Small intestine (tissue), 7 donors: ENCODE results near the gene RNF225. TPM values are rescaled to one million over a fixed set of nuclear protein-coding genes. Genes with fewer than 3 reads are reported as not detected.

Source experiments
- DNase-seq, 2 donors: peaks; one replicate each; pipeline versions ENCODE4 v3.0.0 to v3.0.0-alpha.2; 2013
- FAIRE-seq: peaks from 2 replicates; lab custom pipeline; 2012; peaks lifted over from hg19 to GRCh38; lab: Jason Lieb, UNC
- H3K27ac ChIP-seq, 3 donors: one replicate each; pipeline ENCODE4 v1.5.1; 2013; ENCODE audit warnings: low read length in 2 of 3, mild to moderate bottlenecking in 2 of 3, control low read depth in 1 of 3, inconsistent platforms in 1 of 3, low read depth in 1 of 3, moderate library complexity in 1 of 3
- H3K27me3 ChIP-seq, 3 donors: one replicate each; pipeline ENCODE4 v1.6.1; 2013; ENCODE audit warnings: low read length in 3 of 3, inconsistent platforms in 1 of 3; ENCODE audit not compliant: control insufficient read depth in 3 of 3, insufficient read depth in 3 of 3
- H3K36me3 ChIP-seq, 3 donors: one replicate each; pipeline ENCODE4 v1.6.1; 2013; ENCODE audit warnings: low read length in 3 of 3, inconsistent platforms in 1 of 3, low read depth in 1 of 3, mild to moderate bottlenecking in 1 of 3, moderate library complexity in 1 of 3; ENCODE audit not compliant: control insufficient read depth in 3 of 3, insufficient read depth in 2 of 3
- H3K4me1 ChIP-seq, 3 donors: one replicate each; pipeline ENCODE4 v1.6.1; 2013; ENCODE audit warnings: low read length in 2 of 3, inconsistent platforms in 1 of 3, low read depth in 1 of 3, mild to moderate bottlenecking in 1 of 3, moderate library complexity in 1 of 3; ENCODE audit not compliant: control insufficient read depth in 3 of 3, insufficient read depth in 2 of 3
- H3K4me3 ChIP-seq, 3 donors: one replicate each; pipeline ENCODE4 v1.5.1; 2013; ENCODE audit warnings: low read length in 3 of 3, control low read depth in 1 of 3, inconsistent platforms in 1 of 3, low read depth in 1 of 3, mild to moderate bottlenecking in 1 of 3, moderate library complexity in 1 of 3
- H3K9me3 ChIP-seq, 2 donors: one replicate each; pipeline ENCODE4 v1.6.1; 2013; ENCODE audit warnings: low read depth in 1 of 2, low read length in 1 of 2; ENCODE audit not compliant: control insufficient read depth in 2 of 2, insufficient read depth in 1 of 2
- WGBS, 3 donors: extraction: QIAGEN DNeasy Blood & Tissue Kit; methylation state at CpG; one replicate each; pipeline ENCODE4 v1.1.7; 2013; 5-methylcytosine and 5-hydroxymethylcytosine counted together
- polyA plus RNA-seq, 4 donors: library from polyadenylated mRNA; stranded (reverse) in 3 of 4; unstranded in 1 of 4; fragments of 200-250 nt in 3 of 4; fragments of 120-200 nt in 1 of 4; gene quantifications; one replicate each; pipeline versions ENCODE4 v1.2.1 to v1.2.3, GENCODE V29; 2013
- donor health status: healthy with polysubstance abuse.
- donor health status: control.
- donor health status: control.
- donor health status: Bipolar disorder and iron deficiency.
- donor health status: healthy.

The RNF225 gene
- polyA plus RNA-seq, 4 donors = not detected

DNA sequence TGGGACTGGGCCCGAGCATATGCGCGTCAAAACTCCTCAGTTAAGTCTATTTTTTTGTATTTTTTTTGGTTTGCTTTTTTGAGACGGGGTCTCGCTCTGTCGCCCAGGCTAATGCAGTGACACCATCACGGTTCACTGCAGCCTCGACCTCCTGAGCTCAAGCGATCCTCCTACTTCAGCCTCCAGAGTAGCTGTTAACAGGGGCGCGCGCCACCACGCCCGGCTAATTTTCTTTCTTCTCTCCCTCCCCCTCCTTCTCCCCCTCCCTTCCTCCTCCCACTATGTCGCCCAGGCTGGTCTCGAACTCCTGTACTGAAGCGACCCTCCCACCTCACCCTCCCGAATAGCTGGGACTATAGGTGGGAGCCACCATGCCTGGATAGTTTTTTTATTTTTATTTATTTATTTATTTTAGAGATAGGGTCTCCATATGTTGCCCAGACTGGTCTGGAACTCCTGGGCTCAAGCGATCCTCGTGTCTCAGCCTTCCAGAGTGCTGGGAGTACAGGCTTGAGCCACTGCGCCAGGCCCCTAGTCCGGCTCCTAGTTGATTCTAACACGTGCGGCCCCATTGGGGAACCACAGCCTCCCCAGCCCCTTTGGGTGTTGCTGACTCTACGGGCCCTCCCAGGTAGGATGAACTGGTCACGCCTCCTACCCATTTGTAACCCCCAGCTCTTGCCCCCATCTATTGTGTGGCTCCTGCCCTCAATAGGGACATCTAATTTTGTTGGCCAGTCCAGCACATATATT lies 13.8 kb upstream of the RNF225 start:
- Histone ChIP-seq H3K27me3 (no peaks in the 10 kb centered on the region), H3K27ac (peak overlapping the region; percentile 36 to 88 (median 65)), H3K9me3 (no peaks in the 10 kb centered on the region), H3K4me1 (peaks cover 0 to 34% (median 4%) of the 10 kb centered on the region in 3 donors), H3K36me3 (peaks cover 0 to 15% (median 0%) of the 10 kb centered on the region in 3 donors), H3K4me3 (peak overlapping the region; percentile 31 to 64 (median 58))
- DNase-seq (no peak), FAIRE-seq (no peak)
- 22 to 29% (median 23%) methylated on average over 26 of the region's 26 CpGs for WGBS, 3 donors

DNA sequence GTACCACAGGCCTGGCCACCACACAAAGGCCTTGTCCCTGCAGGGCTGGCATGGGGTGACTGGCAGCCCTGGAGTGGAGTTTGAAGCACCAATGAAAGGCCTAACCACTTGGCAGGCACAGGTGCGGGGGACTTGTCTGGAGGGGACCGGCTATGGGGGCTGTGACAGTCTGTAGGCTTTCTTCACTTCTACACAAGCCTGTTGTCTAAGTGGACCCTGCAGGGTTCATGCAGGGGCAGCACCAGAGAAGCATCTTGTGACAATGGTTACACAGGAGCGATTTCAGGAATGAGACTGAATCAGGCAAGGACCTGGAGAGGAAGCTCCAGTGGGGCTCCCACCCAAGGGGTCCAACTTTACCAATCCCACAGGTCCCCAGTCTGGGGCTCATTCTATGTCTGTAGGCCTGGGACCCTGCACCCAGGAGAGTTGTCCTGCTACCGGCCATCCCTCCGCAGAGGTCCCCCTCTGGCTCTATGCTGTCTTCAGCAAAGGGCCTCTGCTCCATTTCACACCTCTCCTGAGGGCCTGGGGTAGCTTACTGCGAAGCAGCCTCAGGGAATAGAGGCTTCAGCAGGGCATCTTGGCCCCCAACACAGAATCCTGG lies 12.4 kb upstream of the RNF225 start:
- no peak overlapping the region for H3K4me3 ChIP-seq
- H3K27ac ChIP-seq = no peak overlapping the region
- WGBS, 3 donors = 92 to 96% (median 93%) methylated on average over 6 of the region's 6 CpGs
- no peaks in the 10 kb centered on the region for H3K9me3 ChIP-seq
- no peak for DNase-seq
- no peak for FAIRE-seq
- H3K36me3 ChIP-seq = peaks cover 0 to 11% (median 0%) of the 10 kb centered on the region in 3 donors
- peaks cover under 1 to 39% (median 8%) of the 10 kb centered on the region in 3 donors for H3K4me1 ChIP-seq
- H3K27me3 ChIP-seq = no peaks in the 10 kb centered on the region

DNA sequence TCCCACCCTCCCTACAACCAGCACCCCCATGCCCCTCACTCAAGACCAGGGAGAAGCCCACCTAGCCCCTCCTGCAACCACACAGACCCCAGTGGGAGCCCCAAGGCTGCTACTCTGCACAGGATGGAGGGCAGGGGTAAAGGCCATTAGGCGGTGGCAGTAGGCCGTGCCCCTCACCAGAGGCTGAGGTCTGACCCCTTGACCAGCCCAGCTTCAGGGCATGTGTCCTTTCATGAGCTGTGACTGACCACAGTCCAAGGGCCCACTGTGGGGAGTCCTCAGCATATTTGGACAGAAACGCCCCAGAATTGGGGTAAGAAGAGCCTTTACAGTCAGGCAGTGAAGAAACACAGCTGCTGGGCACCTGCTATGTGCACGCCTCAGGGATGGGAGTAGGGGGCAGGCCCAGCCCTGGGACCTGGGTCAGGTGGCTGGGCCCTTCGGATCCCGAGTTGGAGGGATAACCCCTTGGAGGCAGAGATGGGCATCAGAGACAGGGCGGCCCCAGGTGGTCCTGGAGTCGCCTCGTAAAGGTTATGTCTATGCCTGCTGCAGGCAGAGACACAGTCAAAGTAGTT lies 10.1 kb upstream of the RNF225 start:
- H3K9me3 ChIP-seq = no peaks in the 10 kb centered on the region
- no peak for DNase-seq
- peaks cover 3 to 29% (median 5%) of the 10 kb centered on the region in 3 donors for H3K4me1 ChIP-seq
- H3K27ac ChIP-seq = peak overlapping the region in 2 of 3 donors; percentile 98 to 100
- peaks cover 0 to 13% (median 0%) of the 10 kb centered on the region in 3 donors for H3K36me3 ChIP-seq
- peak overlapping the region in 1 of 3 donors; percentile 83 for H3K4me3 ChIP-seq
- no peak for FAIRE-seq
- H3K27me3 ChIP-seq = no peaks in the 10 kb centered on the region
- WGBS, 3 donors = 69 to 81% (median 73%) methylated on average over 9 of the region's 9 CpGs

DNA sequence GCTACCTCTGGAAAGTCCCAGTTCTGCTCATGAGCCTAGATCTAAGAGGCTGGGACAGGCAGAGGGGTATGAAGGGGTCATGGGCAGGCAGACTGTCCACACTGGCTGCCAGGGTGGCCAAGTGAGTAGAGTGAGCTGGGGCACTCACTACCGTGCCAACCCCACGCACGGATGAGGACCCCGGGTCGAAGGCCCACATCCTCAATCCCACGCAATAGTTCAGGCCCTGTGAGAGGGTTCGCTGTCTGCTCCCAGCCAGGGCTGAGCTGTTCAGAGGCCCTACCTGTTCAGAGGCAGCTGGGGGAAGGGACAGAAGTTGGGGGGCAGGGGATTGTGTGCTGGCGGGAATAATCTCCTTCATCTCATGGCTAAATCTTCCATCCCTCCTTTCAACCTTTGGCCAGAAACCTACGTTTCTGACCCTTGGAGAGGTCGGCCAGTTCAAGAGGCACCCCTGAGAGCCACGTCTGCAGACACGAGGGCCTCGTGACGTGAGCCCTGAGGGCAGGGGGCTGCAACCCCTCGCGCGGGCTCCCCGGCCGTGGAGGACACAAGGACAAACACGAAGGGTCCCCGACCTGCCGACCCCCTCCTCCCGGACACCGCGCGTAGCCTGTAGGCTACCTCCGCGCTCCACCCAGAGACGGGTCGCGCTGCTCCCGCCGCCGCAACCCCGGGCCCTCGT lies 9.4 kb upstream of the RNF225 start:
- peak overlapping the region; percentile 64 to 83 (median 81) for H3K4me3 ChIP-seq
- peak overlapping the region; percentile 96 to 100 (median 98) for H3K27ac ChIP-seq
- no peaks in the 10 kb centered on the region for H3K27me3 ChIP-seq
- WGBS, 3 donors = 3 to 10% (median 4%) methylated on average over 36 of the region's 36 CpGs
- H3K9me3 ChIP-seq = no peaks in the 10 kb centered on the region
- H3K36me3 ChIP-seq = peaks cover 0 to 17% (median 0%) of the 10 kb centered on the region in 3 donors
- DNase-seq = peak in 1 of 2 donors; percentile 67
- FAIRE-seq = no peak
- H3K4me1 ChIP-seq = peaks cover 3 to 29% (median 5%) of the 10 kb centered on the region in 3 donors

DNA sequence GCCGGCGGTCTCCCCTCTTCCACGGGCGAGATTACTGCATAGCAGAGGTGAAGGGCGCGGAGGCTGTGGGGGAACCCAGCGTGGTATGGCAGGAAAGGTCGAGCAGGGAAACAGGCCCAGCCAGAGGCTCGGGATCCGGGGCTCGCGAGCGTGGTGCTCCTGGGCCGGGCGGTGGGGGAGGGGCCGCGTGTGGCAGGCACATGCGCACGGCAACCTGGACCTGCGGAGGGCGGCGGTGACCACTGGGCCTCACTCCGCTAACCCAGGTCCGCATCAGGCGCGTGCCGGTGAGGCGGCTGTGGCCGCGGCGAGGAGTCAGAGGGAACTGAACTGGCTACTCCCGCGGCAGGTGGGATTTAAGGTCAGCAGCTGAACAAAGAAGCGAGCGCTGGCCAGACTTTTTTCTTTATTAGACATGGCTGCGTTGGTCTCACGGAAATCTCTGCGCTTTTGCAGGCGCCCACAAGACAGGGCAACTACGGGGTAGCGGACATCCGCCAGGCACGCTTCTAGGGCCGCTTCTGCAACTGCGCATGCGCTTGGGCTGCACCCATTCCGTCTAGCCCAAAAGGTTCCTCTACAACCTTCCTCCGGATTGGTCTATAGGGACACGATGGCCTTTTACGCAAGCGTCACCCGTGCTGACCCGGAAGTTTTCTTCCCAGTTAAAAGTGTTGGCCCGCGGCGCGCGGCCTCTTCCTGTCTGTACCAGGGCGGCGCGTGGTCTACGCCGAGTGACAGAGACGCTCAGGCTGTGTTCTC lies 8.7 kb upstream of the RNF225 start, which contains the start of gene RPS5:
Gene RPS5 (plus strand): TSS at position 694 of the 762 bp plus-strand sequence. CDS start 869 bp downstream, outside the sequence.
- H3K4me1 ChIP-seq = peaks cover 3 to 25% (median 5%) of the 10 kb centered on the region in 3 donors
- H3K9me3 ChIP-seq = no peaks in the 10 kb centered on the region
- no peaks in the 10 kb centered on the region for H3K27me3 ChIP-seq
- FAIRE-seq (no peak), DNase-seq (peak; percentile 99)
- H3K36me3 ChIP-seq = peaks cover 0 to 25% (median 0%) of the 10 kb centered on the region in 3 donors
- WGBS, 3 donors = 0 to 1% (median 0%) methylated on average over 59 to 64 of the region's 64 CpGs
- peak within 1 kb of the TSS; percentile 79 to 86 (median 83) for H3K4me3 ChIP-seq
- peak within 1 kb of the TSS; percentile 96 to 100 (median 98) for H3K27ac ChIP-seq

DNA sequence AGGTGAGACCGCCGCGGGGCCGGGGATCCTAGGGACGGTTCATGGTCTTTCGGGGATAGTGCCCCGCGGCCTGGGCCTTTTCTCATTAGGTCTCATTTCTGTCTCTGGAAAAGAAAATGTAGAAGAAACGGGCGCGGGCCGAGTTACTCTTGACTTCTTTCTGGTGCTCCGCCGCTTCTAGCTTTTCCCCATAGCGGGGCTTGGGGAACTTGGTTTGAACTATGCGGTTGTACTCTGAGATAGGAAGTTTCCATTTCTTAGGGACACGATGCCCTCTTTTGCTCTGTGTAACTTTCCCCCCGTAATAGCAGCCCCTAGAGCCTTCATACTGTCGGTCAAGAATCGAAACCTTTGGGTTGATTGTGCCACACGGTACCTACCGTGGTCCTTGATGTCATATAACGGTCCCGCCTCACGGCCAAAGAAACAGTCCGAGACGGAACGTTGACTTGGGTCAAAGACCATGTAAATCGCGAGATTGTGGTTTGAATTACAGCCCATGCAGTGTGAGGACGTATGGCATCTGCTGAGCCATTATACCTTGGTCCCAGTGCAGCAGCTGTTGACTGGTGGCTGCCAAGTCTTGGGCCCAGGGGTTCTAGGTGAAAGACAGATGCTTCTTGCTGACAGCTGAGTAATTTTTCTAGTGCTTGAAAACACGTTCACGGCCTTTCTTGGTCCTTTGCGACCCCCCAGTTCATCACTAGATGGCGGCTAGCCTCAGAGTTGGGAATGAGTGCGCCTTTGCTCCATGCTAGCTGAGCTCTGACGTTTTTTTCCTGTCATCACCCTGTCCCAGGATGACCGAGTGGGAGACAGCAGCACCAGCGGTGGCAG lies 7.9 kb upstream of the RNF225 start:
- no peak for FAIRE-seq
- peak overlapping the region; percentile 21 to 100 (median 60) for H3K27ac ChIP-seq
- WGBS, 3 donors = 6 to 9% (median 7%) methylated on average over 39 of the region's 39 CpGs
- no peaks in the 10 kb centered on the region for H3K27me3 ChIP-seq
- H3K4me3 ChIP-seq = peak overlapping the region; percentile 79 to 86 (median 83)
- peaks cover 3 to 23% (median 5%) of the 10 kb centered on the region in 3 donors for H3K4me1 ChIP-seq
- peaks cover 0 to 32% (median 2%) of the 10 kb centered on the region in 3 donors for H3K36me3 ChIP-seq
- DNase-seq = peak in 1 of 2 donors; percentile 29
- no peaks in the 10 kb centered on the region for H3K9me3 ChIP-seq

DNA sequence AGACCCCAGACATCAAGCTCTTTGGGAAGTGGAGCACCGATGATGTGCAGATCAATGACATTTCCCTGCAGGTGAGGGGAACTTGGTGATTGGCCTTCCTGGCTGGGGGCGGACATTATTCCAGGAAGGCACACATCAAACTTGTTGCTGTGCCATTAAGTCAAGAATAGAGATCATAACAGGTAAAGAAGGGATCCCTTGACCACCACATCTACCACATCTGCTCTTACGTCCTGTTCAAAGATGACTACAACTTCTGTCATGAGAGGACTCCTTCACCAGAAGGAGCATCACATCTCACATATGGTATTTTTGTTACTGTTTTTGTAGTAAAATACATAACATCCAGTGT lies 7.3 kb upstream of the RNF225 start:
- peaks cover 3 to 23% (median 5%) of the 10 kb centered on the region in 3 donors for H3K4me1 ChIP-seq
- 76 to 89% (median 80%) methylated on average over 3 of the region's 3 CpGs for WGBS, 3 donors
- H3K9me3 ChIP-seq = no peaks in the 10 kb centered on the region
- peak overlapping the region in 2 of 3 donors; percentile 83 to 86 for H3K4me3 ChIP-seq
- H3K27me3 ChIP-seq = no peaks in the 10 kb centered on the region
- no peak for DNase-seq
- FAIRE-seq = no peak
- H3K36me3 ChIP-seq = peaks cover 0 to 38% (median 6%) of the 10 kb centered on the region in 3 donors
- no peak overlapping the region for H3K27ac ChIP-seq
